Common myeloid progenitor, CD34-positive (primary cell): ENCODE measurements around the gene YPEL3.

Experiments
- CTCF ChIA-PET: fragments of 350-600 bp; sonication (Branson Sonifier 250); formaldehyde crosslinking; loops from one replicate; lab custom pipeline; 2021; ENCODE audit warnings: antibody characterized with exemption; lab: Charles Lee
- POLR2A ChIA-PET: fragments of 350-600 bp; sonication (Branson Sonifier 250); formaldehyde crosslinking; loops from one replicate; lab custom pipeline; 2021; ENCODE audit warnings: antibody characterized with exemption; lab: Charles Lee
- DNase-seq, 3 donors: peaks; one replicate each; pipeline versions ENCODE4 v3.0.0 to v3.0.0-alpha.2; 2013
- H3K27ac ChIP-seq, 2 experiments: 1 replicate in 1 of 2; 2 replicates in 1 of 2; pipeline ENCODE4 v1.7.0; 2013; ENCODE audit warnings: inconsistent platforms in 2 of 2, low read length in 2 of 2, mild to moderate bottlenecking in 2 of 2, low read depth in 1 of 2, moderate library complexity in 1 of 2; ENCODE audit not compliant: severe bottlenecking in 2 of 2, insufficient read depth in 1 of 2, poor library complexity in 1 of 2
- H3K27me3 ChIP-seq, 5 experiments: replicated peaks in 2 of 5; 1 replicate in 3 of 5; 2 replicates in 2 of 5; pipeline versions ENCODE4 v1.6.1 to v1.7.0; 2013; ENCODE audit warnings: low read length in 4 of 5, mild to moderate bottlenecking in 2 of 5, moderate library complexity in 2 of 5, inconsistent platforms in 1 of 5; ENCODE audit not compliant: insufficient read depth in 5 of 5, control insufficient read depth in 4 of 5
- H3K36me3 ChIP-seq, 4 experiments: 1 replicate in 2 of 4; 2 replicates in 2 of 4; pipeline versions ENCODE4 v1.6.1 to v1.7.0; 2013; ENCODE audit warnings: low read length in 3 of 4, control low read depth in 1 of 4, mild to moderate bottlenecking in 1 of 4; ENCODE audit not compliant: control insufficient read depth in 4 of 4, insufficient read depth in 4 of 4
- H3K4me1 ChIP-seq, 4 experiments: 1 replicate in 3 of 4; 2 replicates in 1 of 4; pipeline versions ENCODE4 v1.6.1 to v1.7.1; 2013; ENCODE audit warnings: low read length in 3 of 4, mild to moderate bottlenecking in 3 of 4, control low read depth in 1 of 4, inconsistent platforms in 1 of 4, moderate library complexity in 1 of 4; ENCODE audit not compliant: control insufficient read depth in 4 of 4, insufficient read depth in 4 of 4; ENCODE audit errors: control extremely low read depth in 1 of 4
- H3K4me3 ChIP-seq, 7 experiments: 1 replicate in 4 of 7; 2 replicates in 3 of 7; pipeline versions ENCODE4 v1.5.1 to v1.7.0; 2013; ENCODE audit warnings: mild to moderate bottlenecking in 7 of 7, low read length in 6 of 7, moderate library complexity in 6 of 7, inconsistent platforms in 2 of 7, low read depth in 2 of 7, control low read depth in 1 of 7; ENCODE audit not compliant: insufficient read depth in 4 of 7, control insufficient read depth in 1 of 7; ENCODE audit errors: extremely low read depth in 1 of 7
- H3K9me3 ChIP-seq, 5 experiments: 1 replicate in 4 of 5; 2 replicates in 1 of 5; pipeline versions ENCODE4 v1.6.1 to v1.7.1; 2013; ENCODE audit warnings: low read length in 4 of 5, mild to moderate bottlenecking in 2 of 5, inconsistent platforms in 1 of 5, low read depth in 1 of 5, moderate library complexity in 1 of 5; ENCODE audit not compliant: control insufficient read depth in 4 of 5, insufficient read depth in 2 of 5; ENCODE audit errors: control extremely low read depth in 1 of 5
- WGBS: methylation state at CpG from one replicate; pipeline ENCODE4 v1.1.5; 2013; ENCODE audit not compliant: insufficient coverage; 5-methylcytosine and 5-hydroxymethylcytosine counted together

Gene YPEL3

GRCh38 chr16:30060836-30061554 lies 35.0 kb downstream of the YPEL3 start:
- ChIA-PET CTCF (interaction anchor here (1.3 kb wide), 1 partner anchor 19 kb away, joined by 3 read pairs; no protein-coding TSS in a partner anchor), POLR2A (no interaction called here)
- Histone ChIP-seq H3K27me3 (no peaks in the 10 kb centered on the region), H3K36me3 (peaks cover 0 to 3% (median 1%) of the 10 kb centered on the region in 4 experiments), H3K9me3 (no peaks in the 10 kb centered on the region), H3K4me1 (peaks cover 0 to 21% (median 15%) of the 10 kb centered on the region in 4 experiments), H3K4me3 (no peak overlapping the region), H3K27ac (no peak overlapping the region)
- no peak for DNase-seq
- 100% methylated on average over 2 of the region's 2 CpGs for WGBS

- no peak for DNase-seq
- Histone ChIP-seq H3K9me3 (no peaks in the 10 kb centered on the region), H3K27me3 (no peaks in the 10 kb centered on the region), H3K4me1 (peaks cover 0 to 21% (median 15%) of the 10 kb centered on the region in 4 experiments), H3K4me3 (no peak overlapping the region), H3K36me3 (peaks cover 0 to 3% (median 1%) of the 10 kb centered on the region in 4 experiments), H3K27ac (no peak overlapping the region)
- POLR2A ChIA-PET = no interaction called here
- 96% methylated on average over 4 of the region's 4 CpGs for WGBS
- CTCF ChIA-PET = interaction anchor here (0.5 to 8.5 kb wide), 3 partner anchors 18 to 186 kb away, joined by 3 to 76 read pairs (median 4); no protein-coding TSS in a partner anchor
Measured at GRCh38 chr16:30060346-30060745, 35.7 kb downstream of the YPEL3 start.

DNA sequence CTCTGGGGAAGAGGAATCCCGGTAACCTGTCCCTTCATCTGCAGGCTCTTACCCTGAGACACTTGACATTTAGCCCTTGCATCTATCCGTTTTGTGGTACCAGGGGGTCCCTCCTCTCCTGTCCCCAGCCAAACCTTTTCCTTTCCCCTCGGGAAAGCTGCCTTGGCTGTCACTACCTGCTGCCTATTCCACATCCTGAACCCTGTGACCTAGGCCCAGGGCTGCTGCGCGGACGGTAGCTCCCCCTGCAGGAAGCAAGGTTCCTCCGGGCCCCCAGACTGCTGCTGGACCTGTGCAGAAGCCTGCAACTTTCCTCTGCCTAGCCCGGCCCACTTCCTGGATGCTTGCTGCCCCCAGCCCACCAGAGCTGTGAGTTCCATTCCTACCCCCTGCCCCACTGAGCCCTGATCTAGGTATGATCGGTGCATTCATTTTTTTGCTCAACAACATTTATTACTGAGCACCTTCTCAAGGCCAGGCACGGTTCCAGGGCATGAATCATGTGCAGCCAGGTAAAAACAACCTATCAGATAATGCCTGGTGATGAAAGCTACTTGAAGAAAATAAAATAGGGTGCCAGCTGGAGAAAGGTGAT lies 41.0 kb downstream of the YPEL3 start:
- Histone ChIP-seq H3K4me3 (no peak overlapping the region), H3K9me3 (no peaks in the 10 kb centered on the region), H3K27ac (no peak overlapping the region), H3K27me3 (no peaks in the 10 kb centered on the region), H3K36me3 (peaks cover 0 to 3% (median 1%) of the 10 kb centered on the region in 4 experiments), H3K4me1 (peaks cover 0 to 22% (median 12%) of the 10 kb centered on the region in 4 experiments)
- CTCF ChIA-PET = interaction anchor here (0.9 to 8.5 kb wide), 11 partner anchors 8 to 248 kb away, joined by 3 to 76 read pairs (median 6); partner anchors contain the start of genes ALDOA, C16orf92, TBX6 and TLCD3B
- peak; percentile 48 to 58 (median 51) for DNase-seq
- POLR2A ChIA-PET = interaction anchor here (1.2 kb wide), 1 partner anchor 10 kb away, joined by 11 read pairs; the partner anchor contains the start of gene ALDOA
- 17% methylated on average over 6 of the region's 10 CpGs for WGBS

DNA sequence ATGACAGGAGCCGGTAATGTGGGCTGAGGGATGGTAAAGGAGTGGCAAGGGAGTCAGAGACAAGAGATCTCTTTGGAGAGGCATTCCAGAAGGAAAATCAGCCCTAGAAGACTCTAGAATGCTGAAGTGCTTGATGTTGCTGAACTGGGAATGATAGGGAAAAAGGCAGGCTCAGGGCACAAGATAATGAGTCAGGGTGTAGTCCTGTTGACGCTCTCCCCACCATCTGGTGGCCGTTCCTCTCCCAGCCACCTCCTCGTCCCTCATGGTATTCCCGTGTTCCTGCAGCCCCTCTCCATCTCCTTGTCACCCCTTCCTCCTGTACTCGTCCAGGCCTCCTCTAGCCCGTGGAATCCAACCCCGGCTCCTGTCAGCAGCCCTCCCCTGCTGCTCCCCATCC lies 41.6 kb downstream of the YPEL3 start:
- Histone ChIP-seq H3K4me1 (peaks cover 0 to 22% (median 12%) of the 10 kb centered on the region in 4 experiments), H3K9me3 (no peaks in the 10 kb centered on the region), H3K27ac (no peak overlapping the region), H3K4me3 (no peak overlapping the region), H3K36me3 (peaks cover 0 to 2% (median 0%) of the 10 kb centered on the region in 4 experiments), H3K27me3 (no peaks in the 10 kb centered on the region)
- whole genome bisulfite sequencing = 98% methylated on average over 8 of the region's 8 CpGs
- CTCF ChIA-PET = interaction anchor here (1.0 to 8.5 kb wide), 7 partner anchors 11 to 69 kb away, joined by 3 to 76 read pairs (median 16); partner anchors contain the start of genes ALDOA, TBX6 and TLCD3B
- DNase-seq = no peak
- POLR2A ChIA-PET = interaction anchor here (0.7 to 1.2 kb wide), 2 partner anchors 11 to 1763 kb away, joined by 3 to 11 read pairs; partner anchors contain the start of gene ALDOA

GRCh38 chr16:30053376-30054015 lies 42.5 kb downstream of the YPEL3 start:
- peak in 1 of 3 donors; percentile 29 for DNase-seq
- Histone ChIP-seq H3K27me3 (no peaks in the 10 kb centered on the region), H3K4me1 (peaks cover 0 to 22% (median 12%) of the 10 kb centered on the region in 4 experiments), H3K9me3 (no peaks in the 10 kb centered on the region), H3K27ac (peak overlapping the region in 1 of 2 experiments; percentile 80), H3K4me3 (peak overlapping the region; percentile 62 to 88 (median 83)), H3K36me3 (peaks cover 0 to 2% (median 0%) of the 10 kb centered on the region in 4 experiments)
- ChIA-PET POLR2A (interaction anchor here (0.5 to 1.4 kb wide), 3 partner anchors 12 to 1762 kb away, joined by 3 to 11 read pairs (median 4); partner anchors contain the start of gene ALDOA), CTCF (interaction anchor here (1.2 to 8.5 kb wide), 8 partner anchors 10 to 55 kb away, joined by 3 to 76 read pairs (median 6); partner anchors contain the start of genes TBX6 and TLCD3B)
- WGBS = 9% methylated on average over 17 of the region's 19 CpGs

DNA sequence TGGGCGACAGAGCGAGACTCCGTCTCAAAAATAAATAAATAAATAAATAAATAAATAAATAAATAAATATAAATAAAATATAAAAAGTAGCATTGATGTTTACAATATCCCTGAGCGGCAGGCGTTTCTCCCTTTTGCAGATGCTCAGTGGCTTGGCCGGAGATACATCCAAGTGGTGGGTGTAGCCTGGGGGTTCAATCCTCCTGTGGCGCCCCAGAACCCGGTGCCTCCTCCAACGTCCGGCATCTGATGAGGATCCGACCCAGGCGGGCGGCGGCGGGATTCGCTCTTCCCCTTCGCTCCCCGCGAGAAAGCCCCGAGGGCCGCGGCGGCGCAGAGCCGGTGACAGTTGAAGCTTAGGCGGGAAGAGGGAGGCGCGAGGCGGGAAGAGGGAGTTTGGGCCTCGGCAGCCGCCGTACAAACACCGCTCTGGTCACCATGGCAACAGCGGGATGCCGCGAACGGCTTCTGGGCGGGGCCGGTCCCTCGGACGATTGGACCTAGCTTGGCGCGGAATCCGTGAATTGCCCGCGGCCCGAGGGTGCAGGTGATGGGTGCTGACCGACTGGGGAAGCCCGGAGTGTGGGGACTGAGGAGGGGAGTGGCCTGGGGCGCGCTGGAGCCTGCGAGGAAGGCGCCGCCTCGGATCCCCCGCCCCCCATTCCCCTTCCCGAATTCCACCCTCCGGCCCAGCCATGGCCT lies 43.2 kb downstream of the YPEL3 start:
- ChIA-PET CTCF (interaction anchor here (1.2 to 8.5 kb wide), 9 partner anchors 10 to 56 kb away, joined by 3 to 76 read pairs (median 5); partner anchors contain the start of genes TBX6 and TLCD3B), POLR2A (interaction anchor here (0.5 to 1.4 kb wide), 2 partner anchors 12 to 128 kb away, joined by 4 to 11 read pairs; partner anchors contain the start of gene ALDOA)
- Histone ChIP-seq H3K9me3 (no peaks in the 10 kb centered on the region), H3K27me3 (no peaks in the 10 kb centered on the region), H3K27ac (peak overlapping the region in 1 of 2 experiments; percentile 80), H3K4me1 (peaks cover 0 to 22% (median 12%) of the 10 kb centered on the region in 4 experiments), H3K36me3 (peaks cover 0 to 2% (median 0%) of the 10 kb centered on the region in 4 experiments), H3K4me3 (peak overlapping the region; percentile 62 to 88 (median 83))
- DNase-seq = peak; percentile 85 to 88 (median 86)
- 0% methylated on average over 40 of the region's 58 CpGs for WGBS
